NCI-H1694 treated with DMSO at 0.1 percent for 48 hours (cell line): ENCODE results near the gene GTPBP3.
"Not testable (repeated sequence)": the region's sequence is repeated elsewhere in the genome, so short reads cannot be mapped to it uniquely, and the experiment has no call there.

Source experiments
- DNase-seq: peaks from one replicate; lab custom pipeline; 2025; lab: John Stamatoyannopoulos, UW

The GTPBP3 gene, protein sequence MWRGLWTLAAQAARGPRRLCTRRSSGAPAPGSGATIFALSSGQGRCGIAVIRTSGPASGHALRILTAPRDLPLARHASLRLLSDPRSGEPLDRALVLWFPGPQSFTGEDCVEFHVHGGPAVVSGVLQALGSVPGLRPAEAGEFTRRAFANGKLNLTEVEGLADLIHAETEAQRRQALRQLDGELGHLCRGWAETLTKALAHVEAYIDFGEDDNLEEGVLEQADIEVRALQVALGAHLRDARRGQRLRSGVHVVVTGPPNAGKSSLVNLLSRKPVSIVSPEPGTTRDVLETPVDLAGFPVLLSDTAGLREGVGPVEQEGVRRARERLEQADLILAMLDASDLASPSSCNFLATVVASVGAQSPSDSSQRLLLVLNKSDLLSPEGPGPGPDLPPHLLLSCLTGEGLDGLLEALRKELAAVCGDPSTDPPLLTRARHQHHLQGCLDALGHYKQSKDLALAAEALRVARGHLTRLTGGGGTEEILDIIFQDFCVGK

DNA sequence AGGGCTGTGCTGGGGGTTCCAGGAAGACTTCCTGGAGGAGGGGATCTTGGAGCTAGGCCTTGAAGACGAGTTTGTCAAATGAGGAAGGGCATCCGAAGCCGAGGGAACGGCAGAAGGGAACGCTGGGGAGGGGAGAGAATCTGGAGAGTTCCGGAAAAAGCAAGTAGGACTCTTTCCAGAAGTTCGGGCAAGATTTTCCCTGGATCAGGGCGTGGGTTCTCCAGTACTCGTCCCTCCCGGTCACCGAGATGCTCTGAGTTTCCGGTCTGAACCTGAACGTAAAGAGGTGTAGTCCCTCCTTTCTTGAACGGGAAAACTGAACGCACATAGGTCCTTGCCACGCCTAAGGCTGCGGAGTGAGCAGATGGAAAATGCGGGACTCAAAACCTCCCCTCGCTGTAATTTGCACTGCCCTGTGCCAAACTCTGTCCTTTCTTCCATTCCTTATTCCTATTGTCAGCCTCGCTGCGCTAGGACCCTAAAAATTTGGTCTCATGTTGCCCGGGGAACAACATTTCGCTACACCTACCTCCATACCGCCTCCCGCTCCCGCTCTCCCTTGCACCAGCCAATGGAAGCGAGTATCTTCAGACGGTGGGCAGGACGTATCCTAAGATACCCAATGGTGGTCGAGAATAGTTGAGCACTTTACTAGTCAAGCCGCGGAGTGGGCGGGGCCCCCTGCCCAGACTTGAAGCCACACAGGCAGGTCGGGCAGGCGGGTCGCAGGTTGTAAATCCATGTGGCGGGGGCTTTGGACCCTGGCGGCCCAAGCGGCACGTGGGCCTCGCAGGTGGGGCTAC is at the start of gene GTPBP3:
Gene GTPBP3, plus strand, starts transcription at position 682 of the 803 bp plus-strand sequence. Its CDS starts 59 bp downstream, at position 741.
- peak; percentile 97 for DNase-seq

DNA sequence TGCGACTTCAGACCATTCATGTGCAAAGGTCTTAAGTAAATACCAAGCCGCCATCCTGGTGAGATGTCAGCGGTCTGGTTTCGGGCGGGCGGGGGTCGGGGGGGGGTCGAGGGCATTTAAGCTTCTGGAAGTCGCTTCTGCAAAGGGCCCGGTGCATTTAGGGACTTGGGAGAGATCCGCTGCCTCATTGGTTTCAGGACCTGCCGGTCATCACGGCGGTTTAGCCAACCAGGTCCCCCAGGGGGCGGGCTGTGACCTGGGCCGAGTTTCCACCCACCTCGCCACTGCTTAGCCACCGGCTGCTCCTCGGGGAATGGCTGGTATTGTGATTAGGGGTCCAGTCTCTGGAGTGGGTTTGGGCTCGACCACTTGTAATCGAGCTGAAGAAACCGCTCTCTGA is 47.9 kb upstream of the GTPBP3 start:
- no peak for DNase-seq

DNA sequence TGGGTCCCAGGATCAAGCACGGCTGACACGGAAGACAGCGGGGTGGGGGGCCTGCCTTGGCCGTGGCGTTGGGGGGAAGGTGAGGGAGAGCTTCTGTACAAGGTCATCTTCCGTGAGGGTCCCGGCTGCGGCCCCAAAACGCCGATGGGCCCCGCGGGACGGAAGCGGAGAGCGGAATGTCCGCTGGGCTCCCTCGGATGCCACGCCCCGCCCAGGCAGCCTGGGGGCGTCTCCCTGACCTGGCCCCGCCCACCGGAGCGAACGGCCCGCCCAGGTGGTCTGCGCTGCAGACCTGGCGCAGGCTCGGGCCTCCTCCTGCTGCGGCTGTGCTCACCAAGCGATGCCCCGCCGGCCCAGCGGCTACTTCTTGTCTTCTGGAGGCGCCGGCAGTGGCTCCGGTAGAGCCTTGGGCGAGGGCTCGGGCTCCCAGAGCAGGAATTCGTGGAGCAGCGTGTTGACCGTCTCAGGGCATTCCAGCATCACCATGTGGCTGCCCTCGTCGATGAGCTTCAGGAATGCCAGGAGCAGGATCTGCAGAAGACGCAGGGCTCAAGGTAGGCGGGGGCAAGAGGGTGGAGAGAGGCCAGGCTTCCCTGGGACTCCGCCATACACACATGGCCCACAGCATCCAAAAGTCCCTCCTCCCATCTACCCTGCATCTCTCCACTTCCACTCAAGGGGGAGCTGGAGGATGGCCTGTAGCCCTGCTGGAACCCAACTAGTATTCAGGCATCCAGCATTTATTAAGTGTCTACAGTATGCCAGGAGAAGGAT is 44.9 kb upstream of the GTPBP3 start:
- peak; percentile 84 for DNase-seq

DNA sequence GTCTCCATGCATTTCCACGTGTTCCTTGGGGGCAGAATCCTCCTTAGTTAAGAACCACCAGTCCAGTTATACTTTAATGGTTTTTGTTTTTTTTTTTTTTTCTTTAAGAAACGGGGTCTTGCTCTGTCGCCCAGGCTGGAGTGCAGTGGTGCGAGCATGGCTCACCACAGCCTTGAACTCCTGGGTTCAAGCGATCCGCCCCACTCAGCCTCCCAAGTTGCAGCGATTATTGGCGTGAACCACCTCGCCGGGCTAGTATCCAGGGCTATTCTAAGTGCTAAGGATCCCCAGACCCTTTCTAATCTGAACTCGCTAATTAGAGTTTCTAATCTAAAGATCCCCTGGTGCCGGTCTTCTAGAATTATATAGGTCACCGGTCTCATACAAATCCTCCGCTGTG is 43.7 kb upstream of the GTPBP3 start:
- DNase-seq = no peak

DNA sequence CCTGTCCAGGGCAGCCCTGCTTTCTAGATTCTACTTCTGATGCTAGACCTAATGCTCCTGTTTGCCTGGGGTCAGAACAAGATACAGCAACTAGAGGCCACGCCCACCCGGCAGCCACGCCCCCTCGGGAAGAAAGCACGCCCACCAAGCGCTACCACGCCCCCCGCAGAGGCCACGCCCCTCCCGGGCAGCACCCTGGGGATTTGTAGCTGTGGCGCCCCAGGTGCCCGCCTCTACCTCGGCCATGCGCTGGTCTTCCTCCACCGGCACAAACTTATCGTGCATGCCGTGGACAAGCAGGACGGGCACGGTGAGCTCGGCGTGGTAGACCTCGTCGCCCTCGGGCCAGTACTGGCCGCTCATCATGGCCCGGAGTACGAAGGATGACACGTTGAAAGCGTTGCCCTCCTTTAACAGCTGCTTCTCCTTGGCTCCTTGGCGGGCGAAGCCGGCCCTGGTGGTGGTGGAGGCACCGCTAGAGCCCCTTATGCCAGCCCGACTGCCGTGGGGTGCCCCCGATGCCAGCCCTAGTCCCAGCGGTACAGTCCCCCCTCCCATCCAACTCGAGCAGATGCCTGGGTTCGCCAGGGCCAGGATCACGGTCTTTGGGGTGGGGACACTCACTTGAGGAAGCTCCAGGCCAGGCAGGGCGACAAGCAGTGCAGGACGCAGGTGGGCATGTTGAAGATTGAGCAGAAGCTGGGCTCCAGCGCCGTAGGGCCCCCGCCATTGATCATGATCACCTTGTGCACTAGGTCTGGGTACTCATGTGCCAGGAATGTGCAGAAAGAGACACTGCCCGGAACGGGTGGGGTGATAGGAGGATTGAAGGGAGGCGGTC is 43.1 kb upstream of the GTPBP3 start:
- no peak for DNase-seq

DNA sequence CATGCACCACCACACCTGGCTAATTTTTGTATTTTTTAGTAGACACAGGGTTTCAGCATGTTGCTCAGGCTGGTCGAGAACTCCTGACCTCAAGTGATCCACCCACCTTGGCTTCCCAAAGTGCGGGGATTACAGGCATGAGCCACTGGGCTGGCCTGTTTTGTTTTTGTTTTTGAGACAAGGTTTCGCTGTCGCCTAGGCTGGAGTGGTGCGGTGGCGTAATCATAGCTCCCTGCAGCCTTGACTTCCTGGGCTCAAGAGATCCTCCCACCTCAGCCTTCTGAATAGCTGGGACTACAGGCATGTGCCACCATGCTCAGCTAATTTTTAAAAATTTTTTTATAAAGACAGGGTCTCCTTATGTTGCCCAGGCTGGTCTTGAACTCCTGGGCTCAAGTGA is 41.8 kb upstream of the GTPBP3 start:
- DNase-seq = not testable (repeated sequence)

DNA sequence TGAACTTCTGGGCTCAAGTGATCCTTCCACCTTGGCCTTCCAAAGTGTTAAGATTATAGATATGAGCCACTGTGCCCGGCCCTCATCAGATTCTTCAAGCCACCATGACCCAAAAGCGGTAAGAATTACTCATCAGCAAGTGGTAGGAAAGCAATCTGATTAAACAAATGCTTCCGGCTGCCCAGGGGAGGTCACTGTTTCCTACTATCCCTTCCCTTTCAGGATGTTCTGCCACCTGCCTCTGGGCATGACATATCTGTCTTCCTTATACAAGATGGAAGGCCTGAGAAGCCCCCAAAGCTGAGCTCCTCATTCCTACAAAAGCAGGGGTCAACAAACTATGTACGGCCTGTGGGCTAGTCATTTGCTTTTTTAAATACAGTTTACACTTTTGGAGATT is 41.1 kb upstream of the GTPBP3 start:
- no peak for DNase-seq

DNA sequence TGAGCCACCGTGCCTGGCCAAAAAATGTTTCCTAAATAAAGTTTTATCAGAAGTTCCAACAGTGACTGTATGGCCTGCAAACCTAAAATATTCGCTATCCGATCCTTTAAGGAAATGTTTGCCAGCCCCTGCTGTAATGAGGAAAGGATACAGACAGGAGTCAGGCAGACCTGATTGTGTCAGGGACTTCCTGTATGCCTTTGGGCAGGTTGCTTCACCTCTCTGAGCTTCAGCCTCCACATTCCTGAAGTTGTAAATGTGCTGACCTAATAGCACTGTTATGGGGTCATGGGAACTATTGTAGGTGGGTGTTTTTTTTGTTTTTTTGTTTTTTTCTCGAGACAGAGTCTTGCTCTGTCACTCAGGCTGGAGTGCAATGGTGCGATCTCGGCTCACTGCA is 40.4 kb upstream of the GTPBP3 start:
- DNase-seq = no peak

DNA sequence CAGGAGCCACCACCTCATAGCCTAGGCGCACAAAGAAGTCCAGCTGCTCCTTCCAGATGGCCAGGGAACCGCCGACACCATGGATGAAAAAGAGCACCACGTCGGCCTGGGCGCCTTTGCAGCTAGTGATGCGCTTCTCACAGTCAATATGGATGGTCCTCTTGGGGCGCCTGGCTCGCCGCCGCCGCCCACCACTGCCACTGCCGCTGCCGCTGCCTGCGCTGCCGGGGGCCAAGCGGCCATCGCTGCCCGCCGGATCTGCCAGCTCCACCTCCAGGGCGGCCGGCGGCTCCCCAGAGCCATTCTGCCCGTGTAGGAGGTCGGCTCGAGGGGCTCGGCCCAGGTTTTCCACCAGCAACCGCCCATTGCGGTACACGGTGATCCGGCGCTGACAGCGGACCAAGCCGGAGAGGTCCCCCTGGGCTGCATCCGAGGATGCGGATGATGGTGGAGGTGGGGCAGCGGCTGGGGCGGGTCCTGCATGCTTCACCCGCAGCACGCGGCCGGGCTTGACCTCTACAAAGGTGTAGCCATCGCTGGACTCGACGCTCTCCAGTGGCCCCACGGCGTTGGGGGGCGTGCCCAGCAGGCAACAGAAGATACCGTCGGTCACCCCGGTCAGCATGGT is 36.2 kb upstream of the GTPBP3 start:
- DNase-seq = no peak

DNA sequence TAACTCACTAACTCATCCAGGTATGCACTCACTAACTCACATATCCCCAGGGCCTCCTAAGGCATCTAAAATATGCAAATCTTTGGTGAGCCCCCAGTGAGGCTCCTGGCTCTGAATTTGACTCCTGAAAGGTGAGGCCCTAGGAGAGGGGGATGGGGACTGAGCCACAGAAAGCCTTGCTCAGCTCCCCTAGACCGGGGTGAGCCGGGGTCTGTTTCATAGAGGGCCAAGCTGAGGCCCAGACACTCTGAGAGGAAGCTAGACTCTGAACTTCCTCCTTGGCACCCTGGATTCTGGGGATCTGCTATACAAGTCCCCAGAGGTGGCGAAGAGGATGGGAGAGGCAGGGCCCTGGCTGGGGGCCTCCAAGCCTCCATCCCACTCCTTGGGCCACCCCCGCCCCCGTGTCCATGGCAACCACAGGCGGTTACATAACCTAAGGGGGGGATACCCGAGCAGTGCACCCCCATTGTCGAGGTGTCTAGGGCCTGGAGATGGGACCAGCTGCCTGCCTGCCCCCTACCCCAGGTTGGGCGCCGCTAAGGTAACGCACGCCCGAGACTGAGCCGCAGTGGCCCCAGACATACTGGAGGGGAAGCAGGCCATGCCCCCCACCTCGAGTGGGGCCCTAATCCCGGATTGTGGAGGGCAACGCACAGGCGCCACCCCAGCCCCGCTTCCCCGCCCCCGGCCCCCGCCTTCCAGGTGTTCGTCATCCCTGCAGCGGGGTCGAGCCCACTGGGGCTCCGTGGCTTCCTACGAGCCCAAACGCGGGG is 34.8 kb upstream of the GTPBP3 start:
- no peak for DNase-seq

DNA sequence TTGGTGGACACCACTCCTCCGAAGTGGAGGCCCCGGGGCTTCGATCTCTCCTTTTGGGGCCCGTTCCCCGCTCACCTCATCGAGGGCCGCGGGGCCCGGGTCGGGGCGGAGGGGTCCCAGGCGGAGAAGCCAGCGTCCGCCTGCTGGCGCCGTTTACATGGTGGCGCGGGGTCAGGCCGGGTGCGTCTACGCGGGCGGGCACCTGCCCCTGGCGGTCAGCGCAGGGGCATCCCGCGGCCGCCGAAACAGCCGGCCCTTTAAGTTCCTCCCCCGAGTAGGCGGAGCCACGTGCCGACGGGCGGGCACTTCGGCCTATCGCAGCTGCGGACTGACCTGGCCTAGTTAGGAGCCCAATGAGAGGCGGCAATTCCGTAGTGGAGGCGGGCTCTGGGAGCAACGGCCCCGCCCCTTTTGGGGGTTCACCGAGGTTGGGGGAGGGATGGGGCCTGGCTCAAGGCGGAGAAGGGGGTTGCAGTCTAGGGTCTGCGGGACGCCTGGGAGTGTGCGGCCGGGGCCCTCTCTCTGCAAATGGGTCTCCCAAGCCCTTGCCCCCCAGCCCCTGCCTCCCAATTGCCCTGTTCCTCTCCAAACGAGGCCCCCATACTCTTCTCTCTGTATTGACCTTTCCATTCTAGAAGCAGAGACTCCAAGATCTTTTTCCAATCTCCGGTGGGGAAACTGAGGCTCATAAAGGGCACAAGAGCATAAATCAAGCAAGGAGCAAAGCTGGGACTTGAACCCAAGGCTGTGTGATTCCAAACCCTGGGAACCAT is 34.0 kb upstream of the GTPBP3 start, which contains the start of gene ABHD8:
Gene ABHD8, minus strand, starts transcription at position 259 of the 773 bp plus-strand sequence. CDS start 1,809 bp downstream, outside the sequence.
- peak; percentile 34 for DNase-seq

DNA sequence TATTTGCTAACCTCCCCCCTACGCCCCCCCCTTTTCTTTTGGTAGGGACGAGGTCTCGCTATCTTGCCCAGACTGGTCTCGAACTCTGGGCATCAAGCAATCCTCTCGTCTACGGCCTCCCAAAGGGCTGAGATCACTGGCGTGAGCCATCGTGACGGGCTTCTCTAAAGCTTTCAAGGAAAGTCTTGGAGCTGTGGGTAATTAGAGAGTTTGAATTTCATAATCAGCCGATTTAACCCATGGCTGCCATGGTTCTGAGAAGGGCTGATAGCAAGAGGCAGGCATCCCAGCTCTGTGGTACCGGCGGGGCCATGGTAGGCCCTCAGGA is 33.4 kb upstream of the GTPBP3 start:
- DNase-seq = no peak

DNA sequence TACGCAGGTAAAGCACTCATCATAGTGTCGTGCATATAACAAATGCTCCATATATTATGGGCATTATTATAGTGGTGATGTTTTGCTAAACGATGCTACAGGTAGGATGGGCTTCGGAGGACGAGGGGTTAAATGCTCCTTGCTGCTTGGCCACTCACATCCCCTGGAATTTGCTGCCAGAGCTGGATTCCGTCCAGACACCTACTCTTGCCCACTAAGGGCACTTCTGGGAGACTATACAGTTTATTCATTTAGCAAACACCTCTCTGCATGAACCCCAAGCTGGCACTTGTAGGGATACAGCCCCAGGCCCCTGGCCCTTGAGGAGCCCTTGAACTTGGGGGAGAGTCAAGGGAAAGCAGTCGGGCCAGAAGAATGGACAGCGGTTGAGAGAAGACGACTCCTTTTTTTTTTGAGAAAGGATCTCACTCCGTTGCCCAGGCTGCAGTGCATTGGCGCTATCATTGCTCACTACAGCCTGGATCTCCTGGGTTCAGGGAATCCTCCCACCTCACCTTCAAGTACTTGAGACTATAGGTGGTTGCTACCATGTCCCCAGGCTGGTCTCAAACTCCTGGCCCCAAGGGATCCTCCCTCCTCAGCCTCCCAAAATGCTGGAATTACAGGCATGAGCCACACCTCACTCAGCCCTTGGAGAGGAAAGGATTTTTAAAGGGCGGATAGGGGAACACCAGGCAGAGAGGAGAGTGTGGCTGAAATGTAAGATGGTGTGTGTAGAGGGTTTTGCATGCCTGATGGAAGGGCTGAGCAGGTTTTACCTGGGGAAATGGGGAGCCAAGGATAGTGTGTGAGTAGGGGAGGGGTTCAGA is 32.8 kb upstream of the GTPBP3 start:
- no peak for DNase-seq

DNA sequence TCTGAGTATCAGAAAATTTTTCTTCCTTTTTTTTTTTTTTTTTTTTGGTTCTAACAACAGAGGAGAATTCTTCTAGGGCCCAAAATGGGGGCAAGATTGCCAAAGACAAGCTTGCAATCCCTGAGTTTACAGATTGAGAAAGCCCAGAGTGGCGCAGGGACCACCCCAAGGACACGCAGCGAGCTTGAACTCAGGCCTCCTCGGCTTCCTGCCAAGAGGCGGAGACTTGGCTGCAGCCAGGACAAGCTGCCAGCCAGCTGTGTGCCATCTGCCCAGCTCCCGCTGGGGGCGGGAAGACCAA is 32.2 kb upstream of the GTPBP3 start:
- DNase-seq = no peak

DNA sequence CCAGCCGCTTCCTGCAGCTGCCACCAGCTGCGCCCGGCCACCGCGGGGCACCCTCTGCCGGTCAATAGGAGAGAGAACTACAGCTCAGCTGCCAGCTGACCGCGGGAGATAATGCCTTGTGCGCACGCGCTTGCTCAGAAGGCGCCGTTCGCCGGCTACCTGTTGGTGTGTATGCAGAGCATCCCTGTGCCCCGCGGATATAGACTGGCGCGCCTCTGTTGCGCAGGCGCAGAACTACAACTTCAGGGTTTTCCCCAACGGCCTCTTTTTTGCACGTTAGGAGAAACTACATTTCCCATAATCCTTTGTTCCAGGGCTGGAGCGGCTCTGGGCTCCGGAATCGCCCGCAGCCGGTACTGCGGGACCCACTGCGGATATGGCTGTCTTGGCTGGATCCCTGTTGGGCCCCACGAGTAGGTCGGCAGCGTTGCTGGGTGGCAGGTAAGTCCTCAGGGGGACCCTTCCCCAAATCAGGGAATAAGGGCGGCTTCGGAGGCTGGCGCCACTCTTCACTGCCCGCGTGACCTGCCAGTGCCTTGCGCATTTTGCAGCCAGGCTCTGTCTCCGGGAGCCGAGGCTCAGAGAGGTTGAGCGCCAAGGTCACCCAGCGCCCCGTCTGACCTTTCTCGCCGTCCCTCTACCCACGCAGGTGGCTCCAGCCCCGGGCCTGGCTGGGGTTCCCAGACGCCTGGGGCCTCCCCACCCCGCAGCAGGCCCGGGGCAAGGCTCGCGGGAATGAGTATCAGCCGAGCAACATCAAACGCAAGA is 31.7 kb upstream of the GTPBP3 start, which contains the start of gene MRPL34:
Gene MRPL34, plus strand, starts transcription at position 356 of the 768 bp plus-strand sequence. Its CDS starts 21 bp downstream, at position 377.
- DNase-seq = peak; percentile 97

DNA sequence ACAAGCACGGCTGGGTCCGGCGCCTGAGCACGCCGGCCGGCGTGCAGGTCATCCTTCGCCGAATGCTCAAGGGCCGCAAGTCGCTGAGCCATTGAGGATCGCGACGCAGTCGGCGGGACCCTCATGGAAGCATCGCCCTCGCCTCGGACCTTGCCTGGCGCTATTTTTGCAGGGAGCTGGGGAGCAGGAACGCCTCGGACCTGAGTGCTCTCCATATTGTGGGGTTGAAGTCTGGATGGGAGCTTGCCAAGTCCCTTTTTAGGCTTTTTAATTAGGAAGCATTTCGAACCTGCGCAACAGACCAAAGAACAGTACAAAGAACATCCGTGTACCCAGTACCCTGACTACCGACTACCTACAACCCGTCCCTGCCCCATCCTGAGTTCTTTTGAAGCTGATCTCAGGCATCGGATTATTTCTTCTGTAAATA is 31.1 kb upstream of the GTPBP3 start:
- DNase-seq = no peak

DNA sequence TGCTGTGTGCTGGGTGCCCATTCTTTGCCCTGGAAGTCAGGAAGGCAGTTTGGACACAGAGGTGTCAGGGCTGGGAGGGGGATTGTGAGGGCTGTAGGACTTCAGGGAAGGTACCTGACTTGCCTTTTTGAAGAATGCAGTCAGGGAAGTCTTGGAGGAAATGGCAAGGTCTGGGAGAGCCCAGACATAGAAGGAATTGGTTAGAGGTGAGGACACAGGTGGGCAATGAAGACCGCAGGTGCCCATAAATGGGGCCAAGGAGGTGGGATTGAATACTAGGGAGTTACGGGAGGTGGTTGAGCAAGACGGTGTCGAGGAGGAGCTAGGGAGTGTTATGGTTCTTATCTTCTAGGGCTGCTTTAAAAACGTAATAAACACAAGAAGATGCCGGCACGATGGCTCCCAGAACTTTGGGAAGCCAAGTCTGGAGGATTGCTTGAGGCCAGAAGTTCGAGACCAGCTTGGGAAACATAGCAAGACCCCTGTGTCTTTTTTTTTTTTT is 29.4 kb upstream of the GTPBP3 start:
- DNase-seq = no peak
